ENCODE results near the gene ZNF76. TPM values are rescaled to one million over a fixed set of nuclear protein-coding genes. Genes with fewer than 3 reads are reported as not detected.
A peak's percentile ranks its signal among the peaks of the same experiment; 100 is the strongest.

ZNF76 gene
- total and polyA plus RNA-seq, 2 donors (not counting 3 experiments of a cell fraction or from before 2014, with no cell fraction given) = 27.9 to 34.6 TPM

DNA sequence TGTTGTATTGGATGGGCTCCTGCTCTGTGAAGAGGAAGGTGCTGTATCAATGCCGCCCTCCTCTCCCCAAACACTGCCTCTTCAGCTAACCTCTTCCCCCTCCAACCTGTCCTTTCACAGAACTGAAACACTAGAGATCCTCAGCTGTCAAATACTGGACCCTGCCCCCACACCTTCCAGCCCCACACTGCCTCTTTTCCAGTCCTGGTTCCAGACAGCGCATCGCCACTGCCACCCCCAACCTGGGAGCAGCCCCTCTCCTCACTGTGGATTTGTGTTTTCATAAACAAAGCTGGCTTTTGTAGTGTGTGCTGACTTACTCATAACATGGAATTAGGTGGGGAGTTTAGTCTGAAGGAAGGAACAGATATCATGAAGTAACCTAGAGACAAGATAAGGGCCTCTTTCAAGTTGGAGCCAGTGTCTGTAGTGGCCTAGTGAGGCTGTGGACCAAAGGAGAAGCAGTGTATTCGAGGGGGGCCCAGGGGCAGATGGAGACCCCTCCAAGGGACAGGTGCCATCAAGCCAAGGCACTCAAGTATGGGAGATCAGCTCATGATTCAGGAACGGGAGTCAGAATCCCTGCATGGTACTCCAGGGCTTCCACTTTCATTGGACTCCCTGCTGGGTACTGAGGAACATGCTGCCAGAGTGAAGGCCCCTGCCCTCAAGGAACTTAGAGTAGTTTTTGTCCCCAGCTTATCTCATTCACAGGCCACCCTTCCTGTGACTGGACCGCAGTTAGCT lies 43.7 kb upstream of the ZNF76 start:
- no peak overlapping the region for H3K4me3 ChIP-seq (replicated peaks in 1 of 3; ENCODE audit: insufficient read depth in 1 of 3, low read depth in 1 of 3, low read length in 3 of 3)
- H3K27me3 ChIP-seq (ENCODE audit: control insufficient read depth in 2 of 2, insufficient read depth in 2 of 2, low read length in 2 of 2) = peaks cover 34 to 39% of the 10 kb centered on the region in 2 experiments
- ChIA-PET POLR2A (no interaction called here), CTCF (interaction anchor here (1.1 to 4.9 kb wide), 4 partner anchors 8 to 25 kb away, joined by 3 to 32 read pairs (median 20); no protein-coding TSS in a partner anchor)
- H4K20me1 ChIP-seq (replicated peaks; ENCODE audit: control insufficient read depth, extremely low read depth, insufficient read depth, low read length) = no peaks in the 10 kb centered on the region
- BruUV-seq (replicated peaks) = no TSS peak
- dilution Hi-C loops (cut with MboI; ENCODE audit: extremely low pct_ligation_motif_present, low sequenced_read_pairs) = no loop called here
- no peaks in the 10 kb centered on the region for H3K9me3 ChIP-seq (replicated peaks; ENCODE audit: control insufficient read depth, insufficient read depth, low read length)
- FAIRE-seq (no peak), DNase-seq (ENCODE audit: low read depth, low spot score) (no peak)
- no peaks in the 10 kb centered on the region for H3K79me2 ChIP-seq (ENCODE audit: control insufficient read depth, insufficient read depth, low read length)
- no peak overlapping the region for H3K27ac ChIP-seq (ENCODE audit: insufficient read depth, low read depth, low read length)
- H3K9ac ChIP-seq (replicated peaks; ENCODE audit: extremely low read depth, insufficient read depth, low read length) = no peak overlapping the region
- H3K36me3 ChIP-seq (ENCODE audit: control insufficient read depth in 2 of 2, extremely low read depth in 1 of 2, insufficient read depth in 2 of 2, low read length in 2 of 2) = no peaks in the 10 kb centered on the region
- peaks cover 5% of the 10 kb centered on the region for H3K4me1 ChIP-seq (ENCODE audit: control insufficient read depth, extremely low read depth, insufficient read depth, low read length)
- no peaks in the 10 kb centered on the region for H3K9me1 ChIP-seq (replicated peaks; ENCODE audit: control insufficient read depth, extremely low read depth, insufficient read depth, low read length)
- peak; percentile 34 for TF ChIP-seq EZH2 (IDR thresholded peaks at IDR 0.05; ENCODE audit: borderline replicate concordance, low read depth, low read length, severe bottlenecking)
- TF ChIP-seq, protein P1, sequence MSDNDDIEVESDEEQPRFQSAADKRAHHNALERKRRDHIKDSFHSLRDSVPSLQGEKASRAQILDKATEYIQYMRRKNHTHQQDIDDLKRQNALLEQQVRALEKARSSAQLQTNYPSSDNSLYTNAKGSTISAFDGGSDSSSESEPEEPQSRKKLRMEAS (IDR thresholded peaks at IDR 0.05; ENCODE audit: insufficient read depth, insufficient read length) = no peak
- TF ChIP-seq JUN (IDR thresholded peaks at IDR 0.05; ENCODE audit: borderline replicate concordance, insufficient read depth, insufficient read length, low read depth) = no peak
- no peak for TF ChIP-seq GATA2 (IDR thresholded peaks at IDR 0.05; ENCODE audit: insufficient read depth, insufficient read length, low read depth, low read length)
- H3K4me2 ChIP-seq (ENCODE audit: insufficient read depth, low read length) = no peak overlapping the region
- H2AFZ ChIP-seq (ENCODE audit: low read depth, low read length) = no peak overlapping the region
- intact Hi-C loops (cut with micrococcal nuclease) = loop anchor here (5.0 kb wide), 1 partner anchor 41 kb away; the partner anchor contains the start of gene ZNF76

DNA sequence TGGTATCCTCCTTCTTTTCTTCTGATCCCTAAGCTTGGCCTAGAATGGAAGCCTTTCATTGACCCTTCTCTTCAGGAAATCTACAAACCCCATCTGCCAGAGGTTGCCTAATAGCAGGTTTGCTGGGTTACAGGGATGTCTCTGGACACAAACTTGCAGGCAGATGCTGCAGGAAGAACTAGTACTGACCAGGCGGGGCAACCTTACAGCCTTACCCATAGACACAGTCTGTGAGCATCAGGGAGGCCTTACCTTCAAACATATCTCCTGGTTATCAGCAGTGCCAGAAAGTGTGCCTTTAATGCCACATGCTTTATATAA lies 43.2 kb upstream of the ZNF76 start:
- Histone ChIP-seq H3K9me1 (replicated peaks; ENCODE audit: control insufficient read depth, extremely low read depth, insufficient read depth, low read length) (no peaks in the 10 kb centered on the region), H4K20me1 (replicated peaks; ENCODE audit: control insufficient read depth, extremely low read depth, insufficient read depth, low read length) (no peaks in the 10 kb centered on the region), H3K36me3 (ENCODE audit: control insufficient read depth in 2 of 2, extremely low read depth in 1 of 2, insufficient read depth in 2 of 2, low read length in 2 of 2) (no peaks in the 10 kb centered on the region), H3K9me3 (replicated peaks; ENCODE audit: control insufficient read depth, insufficient read depth, low read length) (no peaks in the 10 kb centered on the region), H3K4me3 (replicated peaks in 1 of 3; ENCODE audit: insufficient read depth in 1 of 3, low read depth in 1 of 3, low read length in 3 of 3) (no peak overlapping the region), H2AFZ (ENCODE audit: low read depth, low read length) (no peak overlapping the region), H3K27ac (ENCODE audit: insufficient read depth, low read depth, low read length) (no peak overlapping the region), H3K9ac (replicated peaks; ENCODE audit: extremely low read depth, insufficient read depth, low read length) (no peak overlapping the region), H3K4me1 (ENCODE audit: control insufficient read depth, extremely low read depth, insufficient read depth, low read length) (peaks cover 5% of the 10 kb centered on the region), H3K27me3 (ENCODE audit: control insufficient read depth in 2 of 2, insufficient read depth in 2 of 2, low read length in 2 of 2) (peaks cover 34 to 37% of the 10 kb centered on the region in 2 experiments), H3K79me2 (ENCODE audit: control insufficient read depth, insufficient read depth, low read length) (no peaks in the 10 kb centered on the region), H3K4me2 (ENCODE audit: insufficient read depth, low read length) (no peak overlapping the region)
- ChIA-PET CTCF (interaction anchor here (1.1 to 4.9 kb wide), 4 partner anchors 9 to 25 kb away, joined by 3 to 32 read pairs (median 20); no protein-coding TSS in a partner anchor), POLR2A (no interaction called here)
- TF ChIP-seq POLR2AphosphoS5 (IDR thresholded peaks at IDR 0.05; ENCODE audit: insufficient read depth, low read depth, low read length) (no peak), EZH2 (IDR thresholded peaks at IDR 0.05; ENCODE audit: borderline replicate concordance, low read depth, low read length, severe bottlenecking) (no peak), CTCF (IDR thresholded peaks at IDR 0.05; ENCODE audit: extremely low read depth in 1 of 2, insufficient read depth in 1 of 2, low read depth in 1 of 2, low read length in 2 of 2) (no peak)
- BruUV-seq (replicated peaks) = no TSS peak
- intact Hi-C loops (cut with micrococcal nuclease) = loop anchor here (5.0 kb wide), 1 partner anchor 41 kb away; the partner anchor contains the start of gene ZNF76
- no peak for FAIRE-seq
- dilution Hi-C loops (cut with MboI; ENCODE audit: extremely low pct_ligation_motif_present, low sequenced_read_pairs) = no loop called here
- no peak for DNase-seq (ENCODE audit: low read depth, low spot score)
